ENCODE measurements around the gene SSTR3.
"Not testable (repeated sequence)": the region's sequence is repeated elsewhere in the genome, so short reads cannot be mapped to it uniquely, and the experiment has no call there.

Gene SSTR3

GRCh38 chr22:37241351-37242142, 29.3 kb upstream of the SSTR3 start:
- DNase-seq, result no peak

- DNase-seq, result no peak
Measured at GRCh38 chr22:37240941-37241320, 28.7 kb upstream of the SSTR3 start.

DNA sequence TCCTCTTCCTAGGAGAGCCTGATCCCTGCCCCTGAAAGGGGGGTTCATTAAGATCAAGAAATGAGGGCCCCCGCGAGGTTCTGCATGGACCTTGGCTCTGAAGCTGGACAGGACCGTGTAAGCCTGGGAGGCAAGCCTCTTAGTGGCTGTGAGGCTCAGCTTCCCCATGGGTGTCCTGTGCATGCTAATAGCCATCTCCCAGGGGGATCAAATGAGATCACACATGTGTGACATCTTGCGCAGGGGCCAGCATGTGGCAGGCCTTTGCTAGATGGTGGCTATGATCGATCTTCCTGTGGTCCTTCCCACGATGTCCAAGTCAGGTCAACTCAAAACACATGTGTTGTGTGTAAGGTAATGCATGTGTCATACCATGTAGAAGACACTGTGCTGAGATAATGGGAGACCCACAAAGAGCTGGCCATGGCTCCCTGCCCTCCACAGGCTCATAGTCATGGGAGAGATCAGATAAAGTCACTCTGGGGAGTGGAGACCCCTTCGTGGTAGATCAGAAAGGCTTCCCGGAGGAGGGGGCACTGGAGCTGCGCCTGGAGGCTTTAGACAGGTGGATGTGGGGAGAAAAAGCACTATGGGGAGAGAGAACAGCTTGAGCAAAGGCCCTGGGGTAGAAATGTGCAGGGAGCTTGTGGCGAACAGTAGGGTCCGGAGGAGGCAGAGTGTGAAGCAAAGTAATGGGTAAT, 28.1 kb upstream of the SSTR3 start:
- DNase-seq, result no peak

DNA sequence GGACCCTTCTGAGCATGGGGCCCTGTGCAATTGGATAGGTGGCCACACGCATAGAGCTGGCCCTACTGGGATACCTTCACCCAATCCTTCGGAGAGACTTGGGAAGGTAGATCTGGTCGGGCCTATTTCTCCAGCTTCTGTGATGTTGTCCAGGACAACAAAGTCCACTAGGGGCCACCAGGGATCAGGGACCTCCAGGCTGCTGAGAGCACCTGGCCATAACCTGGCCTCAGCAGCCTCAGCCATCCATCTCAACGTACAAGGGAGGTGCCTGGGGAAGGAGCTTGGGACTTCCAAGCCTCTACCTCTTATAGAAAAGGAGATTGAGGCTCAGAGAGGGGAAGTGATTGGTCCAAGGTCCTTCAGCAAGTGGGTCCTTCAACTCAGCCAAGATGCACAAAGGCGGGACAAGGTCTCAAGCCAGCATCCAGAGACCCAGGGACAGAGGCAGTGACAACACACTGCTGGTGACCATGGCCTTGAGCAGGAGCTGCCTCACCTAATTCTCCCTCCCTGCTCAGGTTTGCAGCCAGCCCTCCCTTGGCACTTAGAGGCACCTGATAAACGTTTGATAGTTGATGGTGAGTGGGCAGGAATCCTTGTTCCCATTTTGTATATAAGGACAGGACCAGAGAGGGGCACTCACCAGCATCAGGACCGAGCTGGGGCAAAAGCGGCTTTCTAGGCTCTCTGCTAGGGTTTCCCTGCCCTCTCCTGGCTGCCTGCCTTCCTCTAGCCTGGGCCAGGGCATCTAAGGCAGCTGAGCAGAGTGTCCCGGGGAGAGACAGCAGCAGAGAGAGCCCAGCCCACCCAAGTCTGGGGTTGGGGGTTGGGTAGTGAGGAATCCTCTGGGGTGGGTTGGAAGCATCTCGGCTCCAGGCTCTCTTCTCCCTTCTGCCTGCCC, 27.3 kb upstream of the SSTR3 start:
- no peak for DNase-seq

DNA sequence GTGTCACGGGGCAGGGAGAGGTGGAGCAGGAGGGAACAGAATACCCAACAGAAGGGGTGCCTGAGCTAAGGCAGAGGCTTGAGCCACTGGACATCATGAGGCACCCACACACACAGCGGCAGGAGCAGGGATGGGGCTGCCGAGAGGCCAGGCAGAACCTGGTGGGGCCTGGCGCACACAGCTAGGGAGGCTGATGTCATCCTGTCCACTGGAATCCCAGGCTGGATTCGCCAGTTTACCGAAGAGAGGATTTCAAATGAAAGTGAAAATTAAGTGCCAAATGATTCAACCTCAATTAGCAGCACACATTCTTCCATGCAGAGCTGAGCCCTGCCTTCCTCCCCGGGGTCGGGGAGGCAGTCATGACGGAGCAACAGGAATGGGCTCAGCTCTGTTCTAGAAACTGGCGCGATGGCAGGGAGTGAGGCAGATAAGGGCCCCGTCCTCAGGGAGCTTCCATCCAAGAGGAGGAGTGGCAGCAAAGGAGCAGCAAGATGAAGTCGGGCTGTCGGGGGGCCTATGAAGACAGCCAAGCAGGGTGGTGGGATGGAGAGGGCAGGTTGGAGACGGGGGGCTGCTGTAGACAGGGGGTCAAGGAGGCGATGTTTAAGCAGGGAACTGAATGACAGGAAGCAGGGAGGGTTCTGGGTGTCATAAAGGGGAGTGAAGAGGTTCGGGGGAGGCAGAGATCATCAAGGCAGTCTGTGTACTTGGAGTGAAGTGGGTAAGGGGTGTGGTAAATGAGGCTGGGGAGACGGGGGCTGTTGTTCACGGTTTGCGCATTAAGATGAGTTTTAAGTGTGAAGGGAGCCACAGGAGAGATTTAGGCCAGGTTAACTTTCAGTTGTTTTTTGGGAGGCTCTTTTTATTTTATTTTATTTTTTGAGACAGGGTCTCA, 25.3 kb upstream of the SSTR3 start:
- DNase-seq, result no peak

- DNase-seq, result no peak
Measured at GRCh38 chr22:37235897-37236607, 23.8 kb upstream of the SSTR3 start.

GRCh38 chr22:37234736-37235711, 22.7 kb upstream of the SSTR3 start:
- DNase-seq, result no peak

- no peak for DNase-seq
Measured at GRCh38 chr22:37233751-37234631, 21.7 kb upstream of the SSTR3 start.

- DNase-seq, result not testable (repeated sequence)
Measured at GRCh38 chr22:37233371-37233750, 21.1 kb upstream of the SSTR3 start.

GRCh38 chr22:37232140-37232998, 20.1 kb upstream of the SSTR3 start:
- no peak for DNase-seq

DNA sequence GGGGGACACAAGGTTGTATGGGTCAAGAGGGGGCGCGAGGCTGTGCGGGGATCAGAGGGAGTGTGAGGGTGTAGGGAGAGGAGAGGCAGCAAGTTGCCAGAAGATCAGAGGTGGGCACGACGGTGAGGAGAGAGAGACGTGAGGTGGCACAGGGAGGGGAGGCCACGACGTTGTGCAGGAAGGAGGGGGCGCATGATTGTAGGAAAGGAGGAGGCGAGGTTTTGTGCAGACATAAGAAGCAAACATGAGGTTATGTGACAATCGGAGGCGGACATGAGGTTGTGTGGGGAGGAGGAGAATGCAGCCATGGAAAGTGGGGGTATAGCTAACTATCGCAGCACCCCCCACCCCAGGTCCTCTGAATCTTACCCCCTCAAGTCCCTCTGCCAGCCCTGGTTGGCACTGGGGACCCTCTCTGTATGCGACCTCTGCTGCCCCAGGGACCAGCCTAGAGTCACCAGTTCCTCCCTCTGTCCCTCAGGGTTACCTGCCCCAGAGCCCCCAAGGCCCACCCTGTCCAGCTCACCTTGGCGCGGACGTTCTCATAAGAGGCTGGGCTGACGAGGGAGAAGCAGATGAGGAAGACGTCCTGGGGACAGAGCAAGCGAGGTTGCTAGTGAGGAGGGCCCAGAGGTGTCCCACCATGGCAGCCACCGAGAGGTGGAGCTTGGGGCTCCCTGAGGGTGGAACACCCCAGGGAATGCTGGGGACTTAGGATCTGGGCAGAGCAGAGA, 19.3 kb upstream of the SSTR3 start:
- DNase-seq, result no peak

DNA sequence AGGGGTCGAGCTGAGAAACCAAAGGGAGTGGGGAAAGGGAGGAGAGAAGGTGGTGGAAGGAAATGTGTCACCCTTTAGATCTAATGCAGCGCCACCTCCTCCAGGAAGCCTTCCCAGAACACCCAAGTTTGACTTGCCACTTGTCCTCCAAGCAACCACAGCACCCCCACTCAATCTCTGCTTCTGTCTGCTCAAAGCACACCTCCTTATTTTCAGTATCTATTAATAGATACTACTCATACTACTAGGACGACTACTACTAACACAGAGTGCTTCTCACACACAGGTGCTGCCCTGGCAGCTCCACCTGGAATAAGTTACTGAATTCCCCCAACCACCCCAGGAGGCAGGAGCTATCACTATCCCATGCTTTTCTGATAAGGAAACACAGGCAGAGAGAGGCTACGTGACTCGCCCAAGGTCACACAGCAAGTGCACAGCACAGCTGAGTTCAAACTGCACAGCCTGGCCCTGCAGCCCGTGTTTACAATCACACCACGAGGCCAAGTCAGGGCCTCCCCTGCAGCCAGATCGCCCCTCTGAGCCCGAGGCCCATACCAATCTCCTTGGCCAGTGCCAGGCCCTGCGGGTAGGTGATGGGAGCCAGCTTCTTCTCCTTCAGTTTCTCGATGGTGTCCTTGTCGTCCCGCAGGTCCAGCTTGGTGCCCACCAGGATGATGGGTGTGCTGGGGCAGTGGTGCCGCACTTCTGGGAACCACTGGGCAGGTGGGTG, 18.6 kb upstream of the SSTR3 start:
- DNase-seq, result no peak

GRCh38 chr22:37229805-37230672, 17.8 kb upstream of the SSTR3 start:
- no peak for DNase-seq

GRCh38 chr22:37229012-37229804, 16.9 kb upstream of the SSTR3 start:
- DNase-seq, result no peak

All from NCI-H2171 (cell line).